BJ (cell line): ENCODE measurements around the gene ANAPC13. TPM values are rescaled to one million over a fixed set of nuclear protein-coding genes. Genes with fewer than 3 reads are reported as not detected.

ENCODE experiments used
- CTCF ChIA-PET: fragments of 350-600 bp; formaldehyde crosslinking; extraction: SDS; loops from one replicate; lab custom pipeline; 2021; ENCODE audit warnings: antibody characterized with exemption, inconsistent platforms; lab: Yijun Ruan, JAX
- POLR2A ChIA-PET: fragments of 300-600 bp; sonication (Branson Sonifier 250); formaldehyde crosslinking; extraction: SDS; loops from one replicate; lab custom pipeline; 2021; ENCODE audit warnings: antibody characterized with exemption; lab: Charles Lee
- DNase-seq: peaks from one replicate; pipeline ENCODE4 v3.0.0-alpha.2; 2011; ENCODE audit warnings: low read depth
- H3K27me3 ChIP-seq: 2 replicates; pipeline ENCODE4 v1.6.0; 2011; ENCODE audit warnings: low read length; ENCODE audit not compliant: control insufficient read depth, insufficient read depth
- H3K36me3 ChIP-seq: 2 replicates; pipeline ENCODE4 v1.5.1; 2011; ENCODE audit warnings: low read length; ENCODE audit not compliant: control insufficient read depth, insufficient read depth
- H3K4me3 ChIP-seq: 2 replicates; pipeline ENCODE4 v1.5.1; 2011; ENCODE audit warnings: low read depth, mild to moderate bottlenecking, control low read depth, low read length
- CTCF ChIP-seq: IDR thresholded peaks from 2 replicates; pipeline ENCODE4 v1.5.1; 2011; ENCODE audit warnings: low read depth, mild to moderate bottlenecking, control low read depth, inconsistent platforms, low read length, moderate library complexity; ENCODE audit not compliant: insufficient read depth
- polyA minus RNA-seq: library from RNA; depleted of rRNA, polyadenylated mRNA; stranded (reverse); fragments of >200 nt; gene quantifications from 2 replicates; pipeline ENCODE4 v1.2.3, GENCODE V29; 2011; rRNA and poly(A)+ RNA removed
- polyA plus RNA-seq: library from polyadenylated mRNA; depleted of rRNA; stranded (reverse); fragments of >200 nt; gene quantifications from 2 replicates; pipeline ENCODE4 v1.2.3, GENCODE V29; 2011; rRNA removed

The ANAPC13 gene
- polyA plus RNA-seq (54.6 and 115 TPM in 2 replicates), polyA minus RNA-seq (16.9 and 17.6 TPM in 2 replicates)

- Histone ChIP-seq H3K4me3 (peak within 1 kb of the TSS; percentile 85), H3K27me3 (no peaks in the 10 kb centered on the region), H3K36me3 (peaks cover 1% of the 10 kb centered on the region; the same call in 1 of the 2 replicates)
- TF ChIP-seq CTCF = no peak
- CTCF ChIA-PET = interaction anchor here (1.0 to 8.5 kb wide), 6 partner anchors 12 to 273 kb away, joined by 3 to 114 read pairs (median 4); no protein-coding TSS in a partner anchor
- peak; percentile 98 for DNase-seq
- POLR2A ChIA-PET = interaction anchor here (0.6 to 1.4 kb wide), 5 partner anchors 21 to 154 kb away, joined by 3 to 5 read pairs (median 3); no protein-coding TSS in a partner anchor
Measured at GRCh38 chr3:134485718-134486576, at the start of gene ANAPC13, which contains the start of gene CEP63. TSS of gene ANAPC13 (minus strand) at chr3:134485985. CDS start at chr3:134482904, 3,081 bp downstream. TSS of gene CEP63 (plus strand) at chr3:134486057. CDS start at chr3:134495321, 9,264 bp downstream.

GRCh38 chr3:134535186-134535970 is 49.6 kb upstream of the ANAPC13 start:
- ChIA-PET POLR2A (no interaction called here), CTCF (interaction anchor here (1.0 kb wide), 1 partner anchor 10 kb away, joined by 3 read pairs; no protein-coding TSS in a partner anchor)
- no peak for DNase-seq
- H3K36me3 ChIP-seq = peaks cover 2% of the 10 kb centered on the region; the same call in 1 of the 2 replicates
- no peak overlapping the region for H3K4me3 ChIP-seq
- no peaks in the 10 kb centered on the region for H3K27me3 ChIP-seq
- no peak for TF ChIP-seq CTCF

GRCh38 chr3:134533493-134533892 is 47.7 kb upstream of the ANAPC13 start:
- TF ChIP-seq CTCF = no peak
- no peaks in the 10 kb centered on the region for H3K27me3 ChIP-seq
- peaks cover 2% of the 10 kb centered on the region; the same call in 1 of the 2 replicates for H3K36me3 ChIP-seq
- ChIA-PET POLR2A (no interaction called here), CTCF (interaction anchor here (0.8 kb wide), 2 partner anchors 30 to 67 kb away, joined by 3 read pairs; no protein-coding TSS in a partner anchor)
- DNase-seq = no peak
- H3K4me3 ChIP-seq = no peak overlapping the region

GRCh38 chr3:134527538-134528186 is 41.9 kb upstream of the ANAPC13 start:
- Histone ChIP-seq H3K4me3 (no peak overlapping the region), H3K36me3 (no peaks in the 10 kb centered on the region), H3K27me3 (no peaks in the 10 kb centered on the region)
- ChIA-PET POLR2A (no interaction called here), CTCF (no interaction called here)
- no peak for TF ChIP-seq CTCF
- DNase-seq = no peak
